HepG2 (cell line): ENCODE data around the gene TAF4B. TPM values are rescaled to one million over a fixed set of nuclear protein-coding genes. Genes with fewer than 3 reads are reported as not detected.

Source experiments
- IKZF1 ChIP-seq: fragments of 450-650 bp; IDR thresholded peaks from 2 replicates; pipeline ENCODE4 v1.7.1; 2016
- NFE2L1 ChIP-seq: sonication (generic); formaldehyde crosslinking; IDR thresholded peaks from 2 replicates; pipeline ENCODE4 v1.4.0; 2020; ENCODE audit warnings: missing genetic modification reagents, mild to moderate bottlenecking, borderline replicate concordance
- SETDB1 ChIP-seq: sonication (generic); formaldehyde crosslinking; IDR thresholded peaks from 2 replicates; pipeline ENCODE4 v1.5.1; 2020; ENCODE audit warnings: missing genetic modification reagents, mild to moderate bottlenecking, borderline replicate concordance
- SIN3A ChIP-seq: IDR thresholded peaks from 2 replicates; pipeline ENCODE4 v1.6.1; 2011; ENCODE audit warnings: low read depth, mild to moderate bottlenecking, control low read depth, low read length, borderline replicate concordance
- ZNF713 ChIP-seq: sonication (generic); formaldehyde crosslinking; IDR thresholded peaks from 2 replicates; pipeline ENCODE4 v1.4.0; 2020; ENCODE audit warnings: mild to moderate bottlenecking, missing genetic modification reagents
- ZNF850 ChIP-seq: sonication (generic); formaldehyde crosslinking; conservative IDR thresholded peaks from 2 replicates; pipeline ENCODE4 v1.9.0; 2021; ENCODE audit warnings: mild to moderate bottlenecking, missing genetic modification reagents
- polyA plus RNA-seq, 8 experiments: library from polyadenylated mRNA; depleted of rRNA in 3 of 8; stranded (reverse) in 7 of 8; unstranded in 1 of 8; fragments of >200 nt; fragmentation: Illumina TruSeq in 4 of 8; extraction: Trizol in 4 of 8; gene quantifications; 2 replicates each; pipeline versions ENCODE4 v1.2.1 to v1.2.3, GENCODE V29; 2011 to 2016; ENCODE audit warnings: low read depth in 4 of 8, missing spikeins in 1 of 8, mixed read lengths in 1 of 8; ENCODE audit not compliant: insufficient read depth in 1 of 8
- total RNA-seq, 5 experiments: library from RNA; depleted of rRNA; stranded (reverse); fragments of >200 nt; fragmentation: Illumina TruSeq; extraction: Trizol; gene quantifications; 2 replicates each; pipeline ENCODE4 v1.2.3, GENCODE V29; 2016; ENCODE audit warnings: low read depth in 1 of 5
- TF ChIP-seq, protein P1 (sequence below), 2 experiments: sonication (generic) in 1 of 2; formaldehyde crosslinking in 1 of 2; IDR thresholded peaks; 2 replicates each; pipeline versions ENCODE4 v1.4.0 to v1.6.1; 2018 to 2020; ENCODE audit warnings: missing genetic modification reagents in 2 of 2, borderline replicate concordance in 1 of 2, low read depth in 1 of 2, mild to moderate bottlenecking in 1 of 2, missing biosample characterization in 1 of 2
- TF ChIP-seq, protein P2 (sequence below): sonication (generic); formaldehyde crosslinking; IDR thresholded peaks from 2 replicates; pipeline ENCODE4 v1.5.1; 2020; ENCODE audit warnings: mild to moderate bottlenecking, missing genetic modification reagents, moderate library complexity
- TF ChIP-seq, protein P3 (sequence below): sonication (generic); formaldehyde crosslinking; IDR thresholded peaks from 2 replicates; pipeline ENCODE4 v1.4.0; 2020; ENCODE audit warnings: mild to moderate bottlenecking, missing genetic modification reagents
- TF ChIP-seq, protein P4 (sequence below): IDR thresholded peaks from 2 replicates; pipeline ENCODE4 v1.6.1; 2016; ENCODE audit warnings: low read depth, control low read depth
- TF ChIP-seq, protein P5 (sequence below): IDR thresholded peaks from 2 replicates; pipeline ENCODE4 v1.6.1; 2016; ENCODE audit warnings: missing genetic modification reagents, missing compliant biosample characterization
- TF ChIP-seq, protein P6 (sequence below): sonication (generic); formaldehyde crosslinking; IDR thresholded peaks from 2 replicates; pipeline ENCODE4 v1.8.0; 2022; ENCODE audit warnings: missing genetic modification reagents, mild to moderate bottlenecking, borderline replicate concordance
- TF ChIP-seq, protein P7 (sequence below): sonication (generic); formaldehyde crosslinking; IDR thresholded peaks from 2 replicates; pipeline ENCODE4 v1.4.0; 2020; ENCODE audit warnings: mild to moderate bottlenecking, missing genetic modification reagents
- TF ChIP-seq, protein P8 (sequence below): sonication (generic); formaldehyde crosslinking; IDR thresholded peaks from 2 replicates; pipeline ENCODE4 v1.4.0; 2020; ENCODE audit warnings: mild to moderate bottlenecking, missing genetic modification reagents

Gene TAF4B
- total and polyA plus RNA-seq, 2 of the 13 experiments (the other 11 are each of a cell fraction or from before 2014, with no cell fraction given), result 2.2 to 3.8 TPM

DNA sequence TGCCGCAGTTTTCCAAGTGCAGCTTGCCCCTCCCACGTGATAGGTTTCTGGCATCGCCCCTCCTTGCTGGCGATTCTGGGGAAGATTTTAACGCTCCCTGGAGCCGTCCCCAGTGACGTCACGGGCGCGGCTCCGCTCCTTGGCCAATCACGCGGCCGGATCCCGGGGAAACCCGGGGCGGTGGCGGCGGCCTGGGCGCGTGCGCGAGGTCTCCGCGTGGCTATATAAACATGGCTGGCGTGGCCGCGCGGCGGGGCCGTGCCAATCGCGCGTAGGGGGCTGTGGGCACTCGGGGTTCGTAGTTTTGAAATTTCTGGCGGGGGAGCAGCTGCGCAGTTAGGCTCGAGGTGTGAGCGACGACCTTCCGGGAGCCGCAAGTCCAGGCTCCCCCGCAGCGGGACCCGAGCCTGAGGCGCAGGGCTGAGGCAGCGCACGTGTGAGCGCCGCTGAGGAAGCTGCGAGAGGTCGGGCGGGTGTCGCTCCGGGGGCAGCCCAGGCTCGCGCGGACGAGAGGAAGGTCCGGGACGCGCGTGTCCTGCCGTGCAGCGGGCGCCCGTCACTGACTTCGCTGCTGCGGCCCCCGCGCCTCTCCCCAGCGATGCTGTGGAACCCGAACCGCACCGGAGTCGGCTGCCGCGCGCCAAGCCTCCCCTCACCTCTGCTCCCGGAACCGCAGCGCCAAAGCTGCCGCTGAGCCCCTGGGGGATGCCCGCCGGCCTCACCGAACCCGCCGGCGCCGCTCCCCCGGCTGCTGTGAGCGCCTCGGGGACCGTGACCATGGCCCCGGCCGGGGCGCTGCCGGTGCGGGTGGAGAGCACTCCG lies at the start of gene TAF4B (continued):
- TF ChIP-seq, protein P1, sequence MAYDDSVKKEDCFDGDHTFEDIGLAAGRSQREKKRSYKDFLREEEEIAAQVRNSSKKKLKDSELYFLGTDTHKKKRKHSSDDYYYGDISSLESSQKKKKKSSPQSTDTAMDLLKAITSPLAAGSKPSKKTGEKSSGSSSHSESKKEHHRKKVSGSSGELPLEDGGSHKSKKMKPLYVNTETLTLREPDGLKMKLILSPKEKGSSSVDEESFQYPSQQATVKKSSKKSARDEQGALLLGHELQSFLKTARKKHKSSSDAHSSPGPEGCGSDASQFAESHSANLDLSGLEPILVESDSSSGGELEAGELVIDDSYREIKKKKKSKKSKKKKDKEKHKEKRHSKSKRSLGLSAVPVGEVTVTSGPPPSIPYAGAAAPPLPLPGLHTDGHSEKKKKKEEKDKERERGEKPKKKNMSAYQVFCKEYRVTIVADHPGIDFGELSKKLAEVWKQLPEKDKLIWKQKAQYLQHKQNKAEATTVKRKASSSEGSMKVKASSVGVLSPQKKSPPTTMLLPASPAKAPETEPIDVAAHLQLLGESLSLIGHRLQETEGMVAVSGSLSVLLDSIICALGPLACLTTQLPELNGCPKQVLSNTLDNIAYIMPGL (CRISPR knock-in tag; IDR thresholded peaks at IDR 0.05; ENCODE audit: borderline replicate concordance in 1 of 2, low read depth in 1 of 2), result peak; percentile 30 to 49; a peak in 2 of 4 replicates
- TF ChIP-seq, protein P2, sequence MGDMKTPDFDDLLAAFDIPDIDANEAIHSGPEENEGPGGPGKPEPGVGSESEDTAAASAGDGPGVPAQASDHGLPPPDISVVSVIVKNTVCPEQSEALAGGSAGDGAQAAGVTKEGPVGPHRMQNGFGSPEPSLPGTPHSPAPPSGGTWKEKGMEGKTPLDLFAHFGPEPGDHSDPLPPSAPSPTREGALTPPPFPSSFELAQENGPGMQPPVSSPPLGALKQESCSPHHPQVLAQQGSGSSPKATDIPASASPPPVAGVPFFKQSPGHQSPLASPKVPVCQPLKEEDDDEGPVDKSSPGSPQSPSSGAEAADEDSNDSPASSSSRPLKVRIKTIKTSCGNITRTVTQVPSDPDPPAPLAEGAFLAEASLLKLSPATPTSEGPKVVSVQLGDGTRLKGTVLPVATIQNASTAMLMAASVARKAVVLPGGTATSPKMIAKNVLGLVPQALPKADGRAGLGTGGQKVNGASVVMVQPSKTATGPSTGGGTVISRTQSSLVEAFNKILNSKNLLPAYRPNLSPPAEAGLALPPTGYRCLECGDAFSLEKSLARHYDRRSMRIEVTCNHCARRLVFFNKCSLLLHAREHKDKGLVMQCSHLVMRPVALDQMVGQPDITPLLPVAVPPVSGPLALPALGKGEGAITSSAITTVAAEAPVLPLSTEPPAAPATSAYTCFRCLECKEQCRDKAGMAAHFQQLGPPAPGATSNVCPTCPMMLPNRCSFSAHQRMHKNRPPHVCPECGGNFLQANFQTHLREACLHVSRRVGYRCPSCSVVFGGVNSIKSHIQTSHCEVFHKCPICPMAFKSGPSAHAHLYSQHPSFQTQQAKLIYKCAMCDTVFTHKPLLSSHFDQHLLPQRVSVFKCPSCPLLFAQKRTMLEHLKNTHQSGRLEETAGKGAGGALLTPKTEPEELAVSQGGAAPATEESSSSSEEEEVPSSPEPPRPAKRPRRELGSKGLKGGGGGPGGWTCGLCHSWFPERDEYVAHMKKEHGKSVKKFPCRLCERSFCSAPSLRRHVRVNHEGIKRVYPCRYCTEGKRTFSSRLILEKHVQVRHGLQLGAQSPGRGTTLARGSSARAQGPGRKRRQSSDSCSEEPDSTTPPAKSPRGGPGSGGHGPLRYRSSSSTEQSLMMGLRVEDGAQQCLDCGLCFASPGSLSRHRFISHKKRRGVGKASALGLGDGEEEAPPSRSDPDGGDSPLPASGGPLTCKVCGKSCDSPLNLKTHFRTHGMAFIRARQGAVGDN (CRISPR knock-in tag), result peak; percentile 92
- TF ChIP-seq, protein P3, sequence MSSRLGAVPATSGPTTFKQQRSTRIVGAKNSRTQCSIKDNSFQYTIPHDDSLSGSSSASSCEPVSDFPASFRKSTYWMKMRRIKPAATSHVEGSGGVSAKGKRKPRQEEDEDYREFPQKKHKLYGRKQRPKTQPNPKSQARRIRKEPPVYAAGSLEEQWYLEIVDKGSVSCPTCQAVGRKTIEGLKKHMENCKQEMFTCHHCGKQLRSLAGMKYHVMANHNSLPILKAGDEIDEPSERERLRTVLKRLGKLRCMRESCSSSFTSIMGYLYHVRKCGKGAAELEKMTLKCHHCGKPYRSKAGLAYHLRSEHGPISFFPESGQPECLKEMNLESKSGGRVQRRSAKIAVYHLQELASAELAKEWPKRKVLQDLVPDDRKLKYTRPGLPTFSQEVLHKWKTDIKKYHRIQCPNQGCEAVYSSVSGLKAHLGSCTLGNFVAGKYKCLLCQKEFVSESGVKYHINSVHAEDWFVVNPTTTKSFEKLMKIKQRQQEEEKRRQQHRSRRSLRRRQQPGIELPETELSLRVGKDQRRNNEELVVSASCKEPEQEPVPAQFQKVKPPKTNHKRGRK (CRISPR knock-in tag), result no peak
- TF ChIP-seq, protein P4, sequence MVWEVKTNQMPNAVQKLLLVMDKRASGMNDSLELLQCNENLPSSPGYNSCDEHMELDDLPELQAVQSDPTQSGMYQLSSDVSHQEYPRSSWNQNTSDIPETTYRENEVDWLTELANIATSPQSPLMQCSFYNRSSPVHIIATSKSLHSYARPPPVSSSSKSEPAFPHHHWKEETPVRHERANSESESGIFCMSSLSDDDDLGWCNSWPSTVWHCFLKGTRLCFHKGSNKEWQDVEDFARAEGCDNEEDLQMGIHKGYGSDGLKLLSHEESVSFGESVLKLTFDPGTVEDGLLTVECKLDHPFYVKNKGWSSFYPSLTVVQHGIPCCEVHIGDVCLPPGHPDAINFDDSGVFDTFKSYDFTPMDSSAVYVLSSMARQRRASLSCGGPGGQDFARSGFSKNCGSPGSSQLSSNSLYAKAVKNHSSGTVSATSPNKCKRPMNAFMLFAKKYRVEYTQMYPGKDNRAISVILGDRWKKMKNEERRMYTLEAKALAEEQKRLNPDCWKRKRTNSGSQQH, result no peak
- TF ChIP-seq SIN3A (0 out of 2 replicates have a peak, but pooled peaks have one; percentile 15), SETDB1 (no peak), ZNF713 (CRISPR knock-in tag) (no peak), IKZF1 (no peak), NFE2L1 (CRISPR knock-in tag) (no peak), ZNF850 (CRISPR knock-in tag) (no peak)
- TF ChIP-seq, protein P5, sequence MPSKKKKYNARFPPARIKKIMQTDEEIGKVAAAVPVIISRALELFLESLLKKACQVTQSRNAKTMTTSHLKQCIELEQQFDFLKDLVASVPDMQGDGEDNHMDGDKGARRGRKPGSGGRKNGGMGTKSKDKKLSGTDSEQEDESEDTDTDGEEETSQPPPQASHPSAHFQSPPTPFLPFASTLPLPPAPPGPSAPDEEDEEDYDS, result peak; percentile 63
- TF ChIP-seq, protein P6, sequence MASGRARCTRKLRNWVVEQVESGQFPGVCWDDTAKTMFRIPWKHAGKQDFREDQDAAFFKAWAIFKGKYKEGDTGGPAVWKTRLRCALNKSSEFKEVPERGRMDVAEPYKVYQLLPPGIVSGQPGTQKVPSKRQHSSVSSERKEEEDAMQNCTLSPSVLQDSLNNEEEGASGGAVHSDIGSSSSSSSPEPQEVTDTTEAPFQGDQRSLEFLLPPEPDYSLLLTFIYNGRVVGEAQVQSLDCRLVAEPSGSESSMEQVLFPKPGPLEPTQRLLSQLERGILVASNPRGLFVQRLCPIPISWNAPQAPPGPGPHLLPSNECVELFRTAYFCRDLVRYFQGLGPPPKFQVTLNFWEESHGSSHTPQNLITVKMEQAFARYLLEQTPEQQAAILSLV, result 0 out of 2 replicates have a peak, but pooled peaks have one; percentile 25
- TF ChIP-seq, protein P7, sequence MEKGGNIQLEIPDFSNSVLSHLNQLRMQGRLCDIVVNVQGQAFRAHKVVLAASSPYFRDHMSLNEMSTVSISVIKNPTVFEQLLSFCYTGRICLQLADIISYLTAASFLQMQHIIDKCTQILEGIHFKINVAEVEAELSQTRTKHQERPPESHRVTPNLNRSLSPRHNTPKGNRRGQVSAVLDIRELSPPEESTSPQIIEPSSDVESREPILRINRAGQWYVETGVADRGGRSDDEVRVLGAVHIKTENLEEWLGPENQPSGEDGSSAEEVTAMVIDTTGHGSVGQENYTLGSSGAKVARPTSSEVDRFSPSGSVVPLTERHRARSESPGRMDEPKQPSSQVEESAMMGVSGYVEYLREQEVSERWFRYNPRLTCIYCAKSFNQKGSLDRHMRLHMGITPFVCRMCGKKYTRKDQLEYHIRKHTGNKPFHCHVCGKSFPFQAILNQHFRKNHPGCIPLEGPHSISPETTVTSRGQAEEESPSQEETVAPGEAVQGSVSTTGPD (CRISPR knock-in tag), result no peak
- TF ChIP-seq, protein P8, sequence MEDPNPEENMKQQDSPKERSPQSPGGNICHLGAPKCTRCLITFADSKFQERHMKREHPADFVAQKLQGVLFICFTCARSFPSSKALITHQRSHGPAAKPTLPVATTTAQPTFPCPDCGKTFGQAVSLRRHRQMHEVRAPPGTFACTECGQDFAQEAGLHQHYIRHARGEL (CRISPR knock-in tag), result no peak
